ENCODE measurements around the gene SLC22A9. TPM values are rescaled to one million over a fixed set of nuclear protein-coding genes. Genes with fewer than 3 reads are reported as not detected.
"Not testable (repeated sequence)": the region's sequence is repeated elsewhere in the genome, so short reads cannot be mapped to it uniquely, and the experiment has no call there.

The SLC22A9 gene
- total RNA-seq (ENCODE audit: unreplicated experiment): not detected
- long read RNA-seq: 0 reads

DNA sequence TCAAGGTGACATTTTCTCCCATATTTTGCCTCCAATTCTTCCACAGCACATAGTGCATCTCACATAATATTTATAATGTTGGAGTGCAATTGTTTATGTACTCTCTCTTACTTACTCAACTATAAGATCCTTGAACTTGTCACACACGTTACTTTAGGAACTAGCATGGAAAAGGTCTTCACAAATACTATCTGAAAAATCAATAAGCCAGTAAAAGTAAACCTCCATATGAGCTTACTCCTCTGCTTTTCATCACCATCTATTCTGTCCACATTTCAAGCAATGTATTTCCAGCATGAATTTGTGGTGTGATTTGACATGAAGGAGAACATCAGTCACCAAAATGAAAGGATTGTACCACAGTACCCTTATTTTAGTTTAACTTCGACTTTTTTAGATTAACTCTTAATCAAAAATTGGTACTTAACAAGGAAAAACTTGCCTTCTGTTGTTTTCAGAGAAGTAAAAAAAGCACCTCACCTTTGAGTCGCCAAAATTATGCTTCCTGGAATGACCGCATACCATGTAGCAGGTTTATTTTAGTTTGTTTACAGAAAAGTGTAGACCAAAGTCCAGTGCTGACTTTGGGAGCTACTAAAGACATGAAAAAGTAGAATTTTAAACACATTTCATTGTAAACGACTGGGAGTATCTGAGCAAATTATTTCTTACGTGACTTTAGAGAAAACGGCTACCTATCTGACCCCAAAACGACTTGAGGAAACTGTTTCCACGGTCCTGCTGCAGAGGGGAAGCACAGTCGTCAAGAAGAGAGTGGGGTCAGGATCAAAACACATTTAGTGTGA is at the start of gene SLC22A9:
Gene SLC22A9 (plus strand): TSS at position 621 of the 806 bp plus-strand sequence. CDS start 272 bp downstream, outside the sequence.
- Mint-ChIP-seq H3K27ac (ENCODE audit: unreplicated experiment) (no peak within 1 kb of the TSS), H3K27me3 (ENCODE audit: unreplicated experiment) (no peaks in the 10 kb centered on the region), H3K4me3 (ENCODE audit: unreplicated experiment) (no peak within 1 kb of the TSS), H3K36me3 (ENCODE audit: low read depth, unreplicated experiment) (no peaks in the 10 kb centered on the region), H3K4me1 (ENCODE audit: unreplicated experiment) (no peaks in the 10 kb centered on the region), H3K9me3 (ENCODE audit: unreplicated experiment) (no peaks in the 10 kb centered on the region)
- TF ChIP-seq, protein P1, sequence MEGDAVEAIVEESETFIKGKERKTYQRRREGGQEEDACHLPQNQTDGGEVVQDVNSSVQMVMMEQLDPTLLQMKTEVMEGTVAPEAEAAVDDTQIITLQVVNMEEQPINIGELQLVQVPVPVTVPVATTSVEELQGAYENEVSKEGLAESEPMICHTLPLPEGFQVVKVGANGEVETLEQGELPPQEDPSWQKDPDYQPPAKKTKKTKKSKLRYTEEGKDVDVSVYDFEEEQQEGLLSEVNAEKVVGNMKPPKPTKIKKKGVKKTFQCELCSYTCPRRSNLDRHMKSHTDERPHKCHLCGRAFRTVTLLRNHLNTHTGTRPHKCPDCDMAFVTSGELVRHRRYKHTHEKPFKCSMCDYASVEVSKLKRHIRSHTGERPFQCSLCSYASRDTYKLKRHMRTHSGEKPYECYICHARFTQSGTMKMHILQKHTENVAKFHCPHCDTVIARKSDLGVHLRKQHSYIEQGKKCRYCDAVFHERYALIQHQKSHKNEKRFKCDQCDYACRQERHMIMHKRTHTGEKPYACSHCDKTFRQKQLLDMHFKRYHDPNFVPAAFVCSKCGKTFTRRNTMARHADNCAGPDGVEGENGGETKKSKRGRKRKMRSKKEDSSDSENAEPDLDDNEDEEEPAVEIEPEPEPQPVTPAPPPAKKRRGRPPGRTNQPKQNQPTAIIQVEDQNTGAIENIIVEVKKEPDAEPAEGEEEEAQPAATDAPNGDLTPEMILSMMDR (IDR thresholded peaks at IDR 0.05; ENCODE audit: unreplicated experiment): no peak
- DNase-seq (ENCODE audit: low spot score): no peak

DNA sequence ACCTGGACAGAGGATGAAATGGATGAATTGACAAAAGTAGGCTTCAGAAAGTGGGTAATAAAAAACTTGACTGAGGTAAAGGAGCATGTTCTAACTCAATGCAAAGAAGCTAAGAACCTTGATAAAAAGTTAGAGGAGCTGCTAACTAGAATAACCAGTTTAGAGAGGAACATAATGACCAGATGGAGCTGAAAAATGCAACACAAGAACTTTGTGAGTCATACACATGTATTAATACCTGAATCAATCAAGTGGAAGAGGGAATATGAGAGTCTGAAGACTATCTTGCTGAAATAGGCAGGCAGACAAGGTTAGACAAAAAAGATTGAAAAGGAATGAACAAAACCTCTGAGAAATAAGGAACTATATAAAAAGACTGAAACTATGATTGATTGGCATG is 47.9 kb upstream of the SLC22A9 start:
- TF ChIP-seq, protein P1 (IDR thresholded peaks at IDR 0.05; ENCODE audit: unreplicated experiment): no peak
- Mint-ChIP-seq H3K27me3 (ENCODE audit: unreplicated experiment) (peaks cover 2% of the 10 kb centered on the region), H3K36me3 (ENCODE audit: low read depth, unreplicated experiment) (no peaks in the 10 kb centered on the region), H3K4me3 (ENCODE audit: unreplicated experiment) (no peak overlapping the region), H3K4me1 (ENCODE audit: unreplicated experiment) (no peaks in the 10 kb centered on the region), H3K27ac (ENCODE audit: unreplicated experiment) (no peak overlapping the region), H3K9me3 (ENCODE audit: unreplicated experiment) (no peaks in the 10 kb centered on the region)
- no peak for DNase-seq (ENCODE audit: low spot score)

DNA sequence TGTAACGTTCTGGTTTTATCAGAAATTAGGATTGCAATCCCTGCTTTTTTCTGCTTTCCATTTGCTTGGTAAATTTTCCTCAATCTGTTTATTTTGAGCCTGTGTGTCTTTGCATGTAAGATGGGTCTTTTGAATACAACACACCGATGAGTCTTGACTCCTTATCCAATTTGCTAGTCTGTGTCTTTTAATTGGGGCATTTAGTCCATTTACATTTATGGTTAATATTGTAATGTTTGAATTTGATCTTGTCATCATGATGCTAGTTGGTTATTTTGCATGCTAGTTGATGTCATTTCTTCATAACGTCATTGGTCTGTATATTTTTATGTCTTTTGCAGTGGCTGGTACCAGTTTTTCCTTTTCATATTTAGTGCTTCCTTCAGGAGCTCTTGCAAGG is 34.5 kb upstream of the SLC22A9 start:
- not testable (repeated sequence) for H3K4me3 Mint-ChIP-seq (ENCODE audit: unreplicated experiment); DNase-seq (ENCODE audit: low spot score); H3K27me3 Mint-ChIP-seq (ENCODE audit: unreplicated experiment); H3K4me1 Mint-ChIP-seq (ENCODE audit: unreplicated experiment); H3K27ac Mint-ChIP-seq (ENCODE audit: unreplicated experiment); H3K36me3 Mint-ChIP-seq (ENCODE audit: low read depth, unreplicated experiment); H3K9me3 Mint-ChIP-seq (ENCODE audit: unreplicated experiment)

DNA sequence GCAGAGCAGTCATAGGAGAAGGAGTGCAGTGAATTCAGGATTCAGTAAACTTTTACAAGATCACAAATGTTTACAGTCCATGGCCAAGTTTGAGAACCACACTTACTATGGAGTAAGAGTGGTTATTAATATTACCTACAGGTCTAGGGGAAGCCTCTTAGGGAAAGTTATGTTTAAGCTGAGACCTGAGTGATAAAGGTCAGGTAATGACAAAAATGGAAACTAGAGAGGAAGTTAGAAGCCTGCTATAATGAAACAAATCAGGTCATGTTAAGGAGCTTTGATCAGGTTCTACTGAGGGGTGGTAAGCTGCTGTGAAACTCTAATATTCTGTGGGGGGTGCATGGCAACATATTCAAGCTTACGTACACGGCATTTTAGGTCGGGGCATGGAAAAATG is 32.5 kb upstream of the SLC22A9 start:
- TF ChIP-seq, protein P1 (IDR thresholded peaks at IDR 0.05; ENCODE audit: unreplicated experiment): no peak
- Mint-ChIP-seq H3K4me1 (ENCODE audit: unreplicated experiment) (peaks cover 3% of the 10 kb centered on the region), H3K9me3 (ENCODE audit: unreplicated experiment) (no peaks in the 10 kb centered on the region), H3K27me3 (ENCODE audit: unreplicated experiment) (no peaks in the 10 kb centered on the region), H3K4me3 (ENCODE audit: unreplicated experiment) (no peak overlapping the region), H3K36me3 (ENCODE audit: low read depth, unreplicated experiment) (peaks cover 3% of the 10 kb centered on the region), H3K27ac (ENCODE audit: unreplicated experiment) (no peak overlapping the region)
- no peak for DNase-seq (ENCODE audit: low spot score)

DNA sequence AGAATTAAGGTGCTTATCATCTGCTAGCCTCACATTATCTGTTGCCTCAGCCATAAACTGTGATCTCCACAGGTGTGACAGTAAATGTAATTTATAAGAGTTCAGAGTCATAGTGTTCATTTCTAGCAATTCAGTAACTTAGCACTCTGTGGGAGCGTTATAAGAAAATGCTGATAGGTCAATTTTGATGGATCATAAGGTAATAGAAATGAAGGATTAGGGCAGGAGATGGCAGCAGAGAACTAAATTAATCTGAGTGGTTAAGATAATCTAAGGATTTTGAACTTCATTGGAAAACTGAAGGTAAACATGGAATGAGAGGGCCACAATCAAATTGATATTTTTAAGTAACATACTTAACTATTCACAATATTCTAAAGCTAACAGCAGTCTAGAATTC is 26.5 kb upstream of the SLC22A9 start:
- Mint-ChIP-seq H3K9me3 (ENCODE audit: unreplicated experiment) (no peaks in the 10 kb centered on the region), H3K36me3 (ENCODE audit: low read depth, unreplicated experiment) (no peaks in the 10 kb centered on the region), H3K27ac (ENCODE audit: unreplicated experiment) (no peak overlapping the region), H3K4me3 (ENCODE audit: unreplicated experiment) (no peak overlapping the region), H3K4me1 (ENCODE audit: unreplicated experiment) (peaks cover 3% of the 10 kb centered on the region), H3K27me3 (ENCODE audit: unreplicated experiment) (no peaks in the 10 kb centered on the region)
- TF ChIP-seq, protein P1 (IDR thresholded peaks at IDR 0.05; ENCODE audit: unreplicated experiment): no peak
- no peak for DNase-seq (ENCODE audit: low spot score)

Measured in endothelial cell (in vitro differentiated cells).